C4-2B (cell line): Measurements from ENCODE around the gene BGLAP.

Source experiments
- H3K27ac ChIP-seq: fragments of 450-650 bp; 2 replicates; pipeline ENCODE4 v1.5.1; 2017
- CTCF ChIP-seq: fragments of 450-650 bp; conservative IDR thresholded peaks from 2 replicates; pipeline ENCODE4 v1.5.1; 2017; ENCODE audit warnings: mild to moderate bottlenecking
- ZFX ChIP-seq: fragments of 450-650 bp; IDR thresholded peaks from 2 replicates; pipeline ENCODE4 v1.6.1; 2017

BGLAP gene

GRCh38 chr1:156241926-156242325 lies at the start of gene BGLAP:
Gene BGLAP, plus strand, starts transcription at chr1:156242184. Its CDS starts 48 bp downstream, at chr1:156242232.
- TF ChIP-seq CTCF (no peak), ZFX (no peak)
- H3K27ac ChIP-seq, result no peak within 1 kb of the TSS

GRCh38 chr1:156193208-156193487 lies 48.8 kb upstream of the BGLAP start:
- TF ChIP-seq ZFX (no peak), CTCF (no peak)
- peak overlapping the region; percentile 70 for H3K27ac ChIP-seq

GRCh38 chr1:156193488-156194299 lies 48.3 kb upstream of the BGLAP start, which contains the start of gene SLC25A44:
Gene SLC25A44, plus strand, starts transcription at chr1:156194104. Its CDS starts 5,744 bp downstream, at chr1:156199848.
- peak within 1 kb of the TSS; percentile 70 for H3K27ac ChIP-seq
- no peak for TF ChIP-seq ZFX
- TF ChIP-seq CTCF, result no peak; the same call in 1 of the 2 replicates

- H3K27ac ChIP-seq, result peak overlapping the region; percentile 70
- TF ChIP-seq ZFX (no peak), CTCF (no peak)
Observed at GRCh38 chr1:156194300-156194652, 47.7 kb upstream of the BGLAP start.

GRCh38 chr1:156195853-156196252 lies 46.1 kb upstream of the BGLAP start:
- TF ChIP-seq ZFX (no peak), CTCF (no peak)
- no peak overlapping the region for H3K27ac ChIP-seq

GRCh38 chr1:156196445-156196844 lies 45.5 kb upstream of the BGLAP start:
- no peak overlapping the region for H3K27ac ChIP-seq
- TF ChIP-seq ZFX, result no peak

GRCh38 chr1:156198831-156199349 lies 43.1 kb upstream of the BGLAP start:
- TF ChIP-seq ZFX (no peak), CTCF (no peak)
- H3K27ac ChIP-seq, result no peak overlapping the region

- no peak overlapping the region for H3K27ac ChIP-seq
- no peak for TF ChIP-seq CTCF
- TF ChIP-seq ZFX, result no peak
Observed at GRCh38 chr1:156200044-156200443, 41.9 kb upstream of the BGLAP start.
